NCI-H1105 (cell line): Measurements from ENCODE around the gene FADD.
"Not testable (repeated sequence)": the region's sequence is repeated elsewhere in the genome, so short reads cannot be mapped to it uniquely, and the experiment has no call there.

Experiments used
- DNase-seq: peaks from one replicate; lab custom pipeline; 2025; lab: John Stamatoyannopoulos, UW

The FADD gene

DNA sequence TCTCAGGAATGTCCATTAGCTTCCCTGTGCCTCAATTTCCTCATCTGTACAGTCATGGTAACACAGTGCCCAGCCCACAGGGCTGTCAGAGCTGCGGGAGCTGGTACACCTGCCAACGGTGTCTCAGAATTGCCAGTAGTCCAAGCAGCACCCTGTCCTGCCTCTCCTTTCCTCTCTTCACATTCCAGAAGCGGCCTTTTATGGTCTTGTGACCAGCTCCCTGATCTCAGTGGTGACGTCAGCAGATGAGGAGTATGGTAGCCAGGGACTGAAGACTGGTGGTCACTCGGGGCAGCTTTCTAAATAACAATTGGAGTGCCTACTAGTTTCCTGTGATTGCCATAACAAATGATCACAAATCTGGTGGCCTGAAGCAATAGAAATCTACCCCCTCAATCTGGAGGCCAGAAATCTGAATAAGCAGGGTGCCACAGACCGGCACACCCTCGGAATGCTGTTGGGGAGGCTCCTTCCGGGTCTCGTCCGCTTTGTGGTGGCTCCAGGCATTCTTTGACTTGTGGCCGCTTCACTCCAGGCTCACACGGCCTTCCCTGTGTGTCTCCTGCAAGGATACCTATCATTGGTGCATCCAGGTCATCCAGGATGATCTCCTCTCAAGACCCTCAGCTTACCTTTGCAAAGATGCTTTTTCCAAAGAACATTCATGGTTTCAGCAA lies 2.1 kb downstream of the FADD start:
- DNase-seq: no peak

DNA sequence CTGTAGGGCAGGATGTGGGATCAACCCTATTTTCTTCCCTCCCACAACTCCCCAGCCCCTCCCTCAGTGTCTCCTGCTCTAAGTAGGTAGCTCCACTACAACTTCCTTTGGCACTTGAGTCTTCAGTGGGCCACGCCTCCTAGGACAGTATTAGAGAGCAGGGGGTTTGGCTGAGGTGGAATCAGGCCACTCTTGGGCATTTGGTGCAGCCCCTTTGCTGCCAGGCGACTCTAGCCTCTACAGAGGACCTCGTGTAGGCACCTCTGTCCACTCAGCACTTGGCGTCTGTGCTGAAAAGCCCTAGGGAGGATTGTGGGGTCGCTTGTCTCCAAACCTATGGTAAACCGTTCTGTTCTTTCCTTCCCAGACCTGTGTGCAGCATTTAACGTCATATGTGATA lies 2.7 kb downstream of the FADD start:
- no peak for DNase-seq

DNA sequence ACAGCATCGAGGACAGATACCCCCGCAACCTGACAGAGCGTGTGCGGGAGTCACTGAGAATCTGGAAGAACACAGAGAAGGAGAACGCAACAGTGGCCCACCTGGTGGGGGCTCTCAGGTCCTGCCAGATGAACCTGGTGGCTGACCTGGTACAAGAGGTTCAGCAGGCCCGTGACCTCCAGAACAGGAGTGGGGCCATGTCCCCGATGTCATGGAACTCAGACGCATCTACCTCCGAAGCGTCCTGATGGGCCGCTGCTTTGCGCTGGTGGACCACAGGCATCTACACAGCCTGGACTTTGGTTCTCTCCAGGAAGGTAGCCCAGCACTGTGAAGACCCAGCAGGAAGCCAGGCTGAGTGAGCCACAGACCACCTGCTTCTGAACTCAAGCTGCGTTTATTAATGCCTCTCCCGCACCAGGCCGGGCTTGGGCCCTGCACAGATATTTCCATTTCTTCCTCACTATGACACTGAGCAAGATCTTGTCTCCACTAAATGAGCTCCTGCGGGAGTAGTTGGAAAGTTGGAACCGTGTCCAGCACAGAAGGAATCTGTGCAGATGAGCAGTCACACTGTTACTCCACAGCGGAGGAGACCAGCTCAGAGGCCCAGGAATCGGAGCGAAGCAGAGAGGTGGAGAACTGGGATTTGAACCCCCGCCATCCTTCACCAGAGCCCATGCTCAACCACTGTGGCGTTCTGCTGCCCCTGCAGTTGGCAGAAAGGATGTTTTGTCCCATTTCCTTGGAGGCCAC lies 3.3 kb downstream of the FADD start:
- DNase-seq: no peak

DNA sequence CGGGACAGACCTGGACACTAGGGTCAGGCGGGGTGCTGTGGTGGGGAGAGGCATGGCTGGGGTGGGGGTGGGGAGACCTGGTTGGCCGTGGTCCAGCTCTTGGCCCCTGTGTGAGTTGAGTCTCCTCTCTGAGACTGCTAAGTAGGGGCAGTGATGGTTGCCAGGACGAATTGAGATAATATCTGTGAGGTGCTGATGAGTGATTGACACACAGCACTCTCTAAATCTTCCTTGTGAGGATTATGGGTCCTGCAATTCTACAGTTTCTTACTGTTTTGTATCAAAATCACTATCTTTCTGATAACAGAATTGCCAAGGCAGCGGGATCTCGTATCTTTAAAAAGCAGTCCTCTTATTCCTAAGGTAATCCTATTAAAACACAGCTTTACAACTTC lies 3.9 kb downstream of the FADD start:
- no peak for DNase-seq

DNA sequence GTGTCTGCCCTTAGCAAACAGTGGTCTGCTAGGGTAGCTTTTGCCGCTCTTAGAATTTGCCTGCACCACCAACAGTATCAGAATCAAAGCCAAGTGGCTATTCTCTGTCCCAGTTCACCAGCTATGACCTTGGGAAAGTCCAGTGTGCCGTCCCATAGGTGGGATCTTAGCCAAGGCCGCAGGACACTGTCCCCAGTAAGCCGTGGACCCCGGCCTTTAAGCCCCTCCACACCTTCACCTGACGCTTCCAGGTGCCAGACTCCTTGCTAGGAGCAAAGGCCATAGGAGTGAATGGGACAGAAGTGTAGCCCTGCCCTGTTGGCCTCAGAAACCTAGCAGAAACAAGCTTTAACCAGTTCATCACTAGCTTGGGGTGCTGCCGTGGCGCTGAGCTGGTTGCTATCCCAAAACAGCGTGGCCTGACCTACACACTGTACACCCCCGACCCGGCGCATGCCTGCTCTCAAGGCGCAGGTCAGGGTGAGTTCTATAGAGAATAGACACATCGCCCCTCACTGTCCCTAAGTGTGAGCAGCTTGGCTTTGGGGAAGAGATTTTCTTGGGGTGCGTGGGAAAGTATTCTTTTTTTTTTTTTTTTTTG lies 4.5 kb downstream of the FADD start:
- no peak for DNase-seq

DNA sequence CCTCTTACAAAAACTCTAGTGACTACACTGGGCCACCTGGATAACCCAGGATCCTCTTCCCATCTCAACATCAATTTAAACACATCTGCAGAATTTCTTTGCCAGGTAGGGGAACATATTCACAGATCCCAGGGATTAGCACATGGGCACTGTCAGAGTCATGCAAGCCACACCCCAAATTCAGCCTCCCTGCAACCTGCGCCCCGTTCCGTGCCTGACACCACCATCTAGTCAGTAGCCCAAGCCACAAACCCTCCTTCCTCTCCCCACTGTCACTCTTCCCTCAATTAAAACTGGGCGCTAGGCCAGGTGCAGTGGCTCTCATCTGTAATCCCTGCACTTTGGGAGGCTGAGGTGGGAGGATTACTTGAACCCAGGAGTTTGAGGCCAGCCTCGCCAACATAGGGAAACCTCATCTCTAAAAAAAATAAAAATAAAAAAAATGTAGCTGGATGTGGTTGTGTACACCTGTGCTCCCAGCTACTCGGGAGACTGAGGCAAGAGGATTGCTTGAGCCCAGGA lies 6.4 kb downstream of the FADD start:
- no peak for DNase-seq

DNA sequence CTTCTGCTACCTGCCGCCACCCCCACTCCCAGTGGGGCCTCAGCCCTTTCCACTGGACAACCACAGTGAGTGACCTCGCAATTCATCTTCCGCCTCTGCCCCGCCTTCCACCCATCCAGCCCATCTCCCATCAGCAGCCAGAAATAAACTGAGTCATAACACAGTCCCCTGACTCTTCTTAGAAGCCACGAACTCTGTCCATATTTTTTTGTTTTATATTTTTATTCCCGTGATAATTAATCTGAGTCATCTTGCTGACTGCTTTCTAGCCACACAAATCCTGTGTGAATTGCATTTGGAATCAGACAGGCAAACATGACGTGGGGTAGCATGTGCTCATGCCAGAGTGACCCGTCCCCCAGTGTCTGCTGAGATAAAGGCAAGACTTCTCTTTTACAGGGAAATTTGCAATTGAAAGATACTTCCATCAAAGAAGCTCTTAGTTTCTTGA lies 7.0 kb downstream of the FADD start:
- DNase-seq: no peak

DNA sequence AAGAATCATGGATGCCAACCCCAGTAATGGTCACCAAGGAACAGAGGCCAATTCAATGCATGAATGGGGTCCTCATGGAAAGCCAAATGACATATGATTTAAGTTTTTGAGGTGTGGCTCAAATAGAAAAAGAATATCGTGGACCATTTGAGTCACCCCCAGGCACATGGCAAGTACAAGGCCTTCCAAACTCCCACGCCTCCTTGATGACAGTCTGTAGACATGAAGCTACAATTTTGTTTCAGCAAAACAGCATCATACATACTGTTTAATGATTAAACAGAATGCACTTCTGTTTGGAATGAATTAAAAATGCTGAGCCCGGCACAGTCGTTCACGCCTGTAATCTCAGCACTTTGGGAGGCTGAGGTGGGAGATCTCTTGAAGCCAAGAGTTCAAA lies 7.4 kb downstream of the FADD start:
- DNase-seq: no peak

DNA sequence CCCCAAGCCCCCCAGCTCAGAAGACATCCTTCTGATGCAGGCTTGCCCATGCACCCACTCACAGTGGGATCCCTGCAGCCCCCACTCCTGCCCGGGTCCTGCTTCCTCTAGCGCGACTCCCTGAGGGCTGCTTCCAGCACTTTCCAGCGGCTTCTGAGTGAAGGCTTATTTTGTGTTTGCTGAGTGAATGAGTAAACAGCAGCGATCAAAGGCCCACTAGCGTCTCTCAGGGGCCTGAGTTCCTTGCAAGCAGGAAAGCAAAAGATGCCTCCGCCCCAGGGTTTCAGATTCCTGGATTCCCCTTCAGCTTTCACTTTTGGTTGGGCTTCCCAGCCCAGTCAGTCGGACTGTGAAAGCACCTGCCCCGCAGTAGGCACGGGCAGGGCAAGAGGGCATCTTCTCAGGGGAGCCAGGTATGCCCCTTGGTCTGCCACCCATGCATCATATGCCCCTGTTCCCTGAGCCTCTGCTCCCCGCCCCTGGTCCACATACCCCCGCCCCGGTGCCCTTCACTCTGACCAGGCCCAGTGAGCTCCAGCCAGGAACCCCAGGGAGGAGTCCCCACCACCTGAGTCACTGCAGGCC lies 9.2 kb downstream of the FADD start:
- no peak for DNase-seq

DNA sequence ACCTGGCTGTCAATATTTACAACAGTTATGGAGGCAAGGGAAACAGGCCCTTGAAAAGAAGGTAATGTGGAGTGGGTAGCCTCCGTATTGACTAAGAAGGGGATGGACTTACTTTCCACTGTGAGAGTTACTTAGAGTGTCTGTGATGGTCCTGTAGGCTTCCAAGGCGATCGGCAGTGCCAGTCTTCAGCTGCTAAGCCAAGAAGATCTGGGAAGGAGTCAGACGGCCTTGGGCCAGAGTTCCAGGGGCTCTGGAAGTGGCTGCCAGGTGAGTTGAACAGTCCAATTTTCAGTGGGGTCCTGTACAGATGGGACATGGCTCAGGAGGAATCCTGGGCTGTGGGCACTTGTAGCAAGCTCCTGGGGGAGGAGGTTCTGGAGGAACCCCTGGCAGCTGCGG lies 14.3 kb downstream of the FADD start:
- not testable (repeated sequence) for DNase-seq

DNA sequence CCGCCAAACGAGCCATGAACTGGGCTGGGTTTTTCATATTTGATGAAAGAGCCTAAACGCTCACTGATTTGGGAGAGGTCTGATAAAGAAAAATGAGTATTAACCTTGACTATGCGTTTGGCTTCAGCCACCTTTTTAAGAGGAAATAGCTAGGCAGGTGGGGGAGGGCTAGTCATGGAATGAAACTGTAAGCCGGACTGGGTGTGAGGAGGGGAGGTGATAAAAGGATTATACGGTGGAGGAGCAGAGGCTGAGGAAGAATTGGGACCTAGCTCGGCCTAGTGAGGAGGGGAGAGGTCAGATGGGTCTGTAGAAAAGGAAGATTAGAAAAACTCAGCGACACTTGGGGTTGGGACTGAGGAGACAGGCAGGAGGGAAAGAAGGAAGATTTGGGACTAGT lies 15.0 kb downstream of the FADD start:
- not testable (repeated sequence) for DNase-seq

DNA sequence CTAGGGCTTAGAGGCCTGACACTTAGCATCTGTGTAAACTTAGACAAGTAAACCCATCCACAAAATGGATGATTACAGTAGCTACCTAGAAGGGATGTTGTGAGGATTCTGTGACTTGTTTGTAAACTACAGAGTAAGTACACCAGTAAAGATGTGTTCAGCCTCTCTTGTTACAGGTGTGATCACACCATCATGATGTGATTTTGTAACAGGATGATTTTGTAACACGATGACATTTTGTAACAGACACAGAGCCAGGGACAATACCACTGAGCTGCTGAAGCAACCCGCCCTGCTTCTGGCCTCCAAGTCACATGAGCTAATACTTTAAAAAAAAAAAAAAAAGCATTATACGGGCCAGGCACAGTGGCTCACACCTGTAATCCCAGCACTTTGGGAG lies 17.0 kb downstream of the FADD start:
- DNase-seq: no peak

DNA sequence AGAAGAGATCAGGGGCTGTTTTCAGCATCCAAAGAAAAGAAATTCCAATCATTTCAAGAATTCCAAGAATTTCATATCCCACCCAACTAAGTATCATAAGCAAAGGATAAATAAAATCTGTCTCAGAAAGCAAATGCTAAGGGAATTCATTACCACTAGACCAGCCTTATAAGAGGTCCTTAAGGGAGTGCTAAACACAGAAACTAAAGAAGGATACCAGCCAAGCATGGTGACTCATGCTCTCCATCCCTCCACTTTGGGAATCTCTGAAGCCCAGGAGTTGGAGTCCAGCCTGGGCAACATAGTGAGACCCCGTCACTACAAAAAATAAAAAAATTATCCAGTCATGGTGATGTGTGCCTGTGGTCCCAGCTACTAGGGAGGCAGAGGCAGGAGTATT lies 17.8 kb downstream of the FADD start:
- DNase-seq: no peak

DNA sequence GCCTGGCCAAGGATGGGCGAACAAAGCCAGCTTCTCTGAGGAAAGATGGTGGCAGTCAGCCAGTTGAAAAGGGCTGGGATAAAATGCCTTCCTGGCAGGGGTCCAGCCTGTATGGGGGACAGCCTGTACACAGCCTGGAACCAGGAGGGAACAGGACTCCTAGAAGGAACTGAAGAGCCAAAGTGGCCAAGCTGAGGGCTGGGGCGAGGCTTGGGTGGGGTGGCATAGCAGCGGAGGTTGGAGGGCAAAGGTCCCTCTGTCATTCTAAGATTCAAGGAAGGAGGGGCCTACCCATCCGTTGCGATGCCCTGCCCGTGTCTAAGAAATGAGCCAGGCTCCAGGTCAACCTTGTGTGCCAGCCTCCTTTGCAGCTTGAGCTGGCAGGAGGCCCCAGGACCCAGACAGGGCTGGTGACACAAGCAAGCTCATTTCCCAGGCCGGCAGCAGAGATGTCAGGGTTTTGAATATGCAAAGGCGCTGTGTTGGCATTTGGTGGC lies 22.6 kb downstream of the FADD start:
- DNase-seq: no peak

DNA sequence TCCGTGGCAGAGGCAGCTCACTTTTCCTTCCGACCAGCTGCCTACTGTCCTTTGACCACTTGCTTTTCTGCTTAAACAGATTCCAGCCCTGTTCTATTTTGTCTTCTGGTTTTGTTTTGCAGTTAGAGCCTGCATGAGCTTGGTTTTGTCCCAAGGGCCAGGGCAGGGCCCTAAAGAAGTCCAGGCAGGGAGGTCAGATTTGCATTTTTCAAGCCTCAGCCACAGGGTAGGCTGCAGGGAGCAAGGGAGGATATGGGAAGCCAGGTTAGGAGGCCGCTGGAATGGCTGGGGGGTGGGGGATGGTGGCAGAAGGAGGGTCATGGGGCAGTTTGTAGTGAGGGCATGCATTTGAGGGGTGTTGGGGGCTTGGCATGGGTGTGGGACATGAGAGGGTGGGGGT lies 23.1 kb downstream of the FADD start:
- no peak for DNase-seq

DNA sequence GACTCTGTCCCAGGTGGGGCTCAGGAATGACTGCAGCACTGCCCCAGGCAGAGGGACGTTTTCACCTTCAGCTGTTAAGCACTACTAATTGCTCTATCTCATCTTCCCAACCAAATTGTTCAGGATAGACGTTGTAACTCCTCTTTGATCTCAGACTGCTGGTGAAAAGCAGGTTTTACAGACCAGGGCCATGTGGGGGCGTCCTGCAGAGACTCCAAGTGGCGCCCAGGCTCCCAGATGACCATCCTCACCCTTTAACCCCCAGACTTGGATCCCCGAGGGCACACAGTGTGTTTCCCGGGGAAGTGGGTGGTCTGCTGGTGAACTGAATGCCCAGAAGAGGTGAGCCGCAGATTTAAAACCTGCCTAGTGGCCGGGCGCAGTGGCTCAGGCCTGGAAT lies 23.9 kb downstream of the FADD start:
- no peak for DNase-seq

DNA sequence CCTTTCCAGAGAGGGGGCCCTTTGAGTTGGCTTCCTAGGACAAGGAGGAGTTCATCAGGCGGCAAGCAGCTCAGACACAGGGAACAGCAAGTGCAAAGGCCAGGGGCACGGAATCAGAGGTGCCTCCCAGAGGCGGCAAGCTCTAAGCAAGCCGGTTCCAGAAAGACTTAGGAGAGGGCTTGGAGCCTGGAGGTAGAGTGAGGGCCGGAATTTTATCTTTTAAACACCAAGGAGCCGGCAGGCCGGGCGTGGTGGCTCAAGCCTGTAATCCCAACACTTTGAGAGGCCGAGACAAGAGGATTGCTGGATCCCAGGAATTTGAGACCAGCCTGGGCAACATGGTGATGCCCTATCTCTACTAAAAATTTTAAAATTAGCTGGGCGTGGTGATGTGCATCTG lies 26.6 kb downstream of the FADD start:
- DNase-seq: no peak

DNA sequence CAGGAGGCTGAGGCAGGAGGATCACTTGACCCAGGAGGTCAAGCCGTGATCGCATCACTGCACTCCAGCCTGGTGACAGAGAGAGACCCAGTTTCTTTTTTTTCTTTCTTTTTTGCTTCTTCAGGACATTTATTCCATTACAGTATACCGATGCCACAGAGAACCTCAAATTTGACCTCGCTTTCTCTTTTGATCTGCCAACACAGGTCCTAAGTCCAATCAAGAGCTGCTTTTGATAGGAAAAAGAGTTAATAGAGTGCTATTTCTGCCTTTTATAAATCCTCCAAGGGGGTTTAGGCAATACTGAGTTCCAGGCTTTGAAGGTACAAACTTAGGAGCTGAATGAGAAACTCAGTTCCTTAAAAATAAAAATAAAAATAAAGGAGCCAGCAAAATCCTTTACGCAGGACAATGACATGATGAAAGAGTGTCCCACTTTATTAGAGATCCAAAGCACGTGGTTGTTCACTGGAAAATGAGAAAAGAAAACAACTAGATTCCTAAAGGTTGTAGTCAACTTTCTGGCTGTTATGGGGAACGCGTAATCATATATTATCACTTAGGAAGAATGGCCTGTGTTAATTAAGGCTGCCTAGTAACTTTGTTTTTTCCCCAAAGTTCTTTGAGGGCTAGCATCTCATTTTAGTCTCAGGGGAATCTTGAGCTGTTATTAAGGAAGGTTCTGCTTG lies 27.2 kb downstream of the FADD start:
- DNase-seq: no peak

DNA sequence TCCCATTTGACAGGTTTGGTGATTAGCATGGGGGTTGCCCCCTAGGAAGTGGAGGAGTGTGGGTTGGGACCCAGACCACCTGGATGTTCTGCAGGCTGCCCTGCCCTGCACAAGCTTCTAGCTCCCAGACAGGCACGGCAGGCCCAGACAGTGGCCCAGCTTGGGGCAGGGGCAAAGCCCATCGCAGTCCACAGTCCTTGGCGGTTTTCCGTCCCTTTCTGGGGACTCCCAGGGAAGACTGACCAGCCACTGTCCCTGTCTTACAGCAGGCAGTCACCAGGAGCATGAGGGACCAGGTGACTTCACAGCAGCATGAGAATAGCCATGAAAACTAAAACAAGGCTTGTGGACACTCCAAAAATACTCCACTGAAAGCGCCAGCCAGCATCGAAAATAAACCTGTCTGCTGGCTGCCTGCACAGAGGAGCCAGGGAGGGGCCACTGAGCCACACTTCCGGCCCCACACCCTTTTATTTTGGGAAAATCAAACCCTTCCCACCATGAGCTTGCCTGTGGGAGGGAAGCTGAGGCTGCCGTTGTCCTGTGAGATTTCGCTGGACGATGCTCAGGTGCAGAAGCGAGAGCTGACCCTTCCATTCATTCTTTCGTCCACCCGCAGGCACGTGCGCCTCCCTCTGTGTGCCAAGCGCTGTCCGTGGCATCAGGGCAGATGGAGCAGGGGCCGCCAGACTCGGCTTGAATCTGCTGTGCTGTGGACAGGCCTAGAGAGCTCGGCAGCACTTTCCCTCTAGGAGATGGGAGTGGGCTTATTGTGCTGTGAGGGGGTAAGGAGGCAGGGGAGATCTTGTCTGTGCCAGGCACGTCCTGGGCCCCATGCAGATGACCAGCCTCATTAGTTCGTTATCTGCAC lies 28.0 kb downstream of the FADD start:
- no peak for DNase-seq

DNA sequence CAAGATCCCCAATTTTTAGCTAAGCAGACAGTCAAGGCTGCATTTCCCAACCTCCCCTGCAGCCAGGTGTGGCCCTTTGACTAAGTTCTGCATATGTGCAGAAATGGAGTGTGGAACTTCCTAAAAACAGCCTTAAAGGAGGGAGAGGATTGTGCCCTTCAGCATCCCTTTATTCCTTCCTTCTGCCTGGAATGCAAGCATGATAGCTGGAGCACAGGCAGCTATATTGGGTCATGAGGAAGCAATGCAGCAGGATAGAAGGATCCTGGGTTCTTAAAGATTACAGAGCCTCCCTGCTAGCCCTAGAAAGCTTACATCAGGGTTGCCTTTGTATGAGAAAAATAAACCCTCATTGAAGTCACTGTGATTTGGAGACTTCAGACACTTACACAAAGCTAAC lies 29.9 kb downstream of the FADD start:
- DNase-seq: no peak

DNA sequence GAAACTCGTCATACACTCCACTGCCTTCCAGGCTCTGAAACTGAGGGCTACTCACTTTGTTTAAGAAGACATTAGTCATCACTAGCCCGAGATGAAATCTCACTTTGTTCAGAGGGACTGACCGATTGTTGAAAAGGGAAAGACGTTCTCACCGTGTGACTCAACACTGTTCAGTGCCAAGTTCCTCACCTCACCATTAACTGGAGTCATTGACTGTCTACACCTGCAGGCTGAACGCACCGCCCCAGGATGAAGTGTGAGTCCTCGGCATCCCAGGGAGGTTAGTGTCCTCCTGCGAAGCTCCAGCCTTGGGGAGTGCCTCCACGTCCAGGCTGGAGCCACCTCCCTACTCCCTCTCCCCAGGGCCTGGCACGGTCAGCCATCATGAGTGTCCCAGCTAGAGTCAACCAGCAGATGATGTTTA lies 30.4 kb downstream of the FADD start:
- no peak for DNase-seq
